Neural cell (in vitro differentiated cells): ENCODE data around the gene FARP1. TPM values are rescaled to one million over a fixed set of nuclear protein-coding genes. Genes with fewer than 3 reads are reported as not detected.

Experiments used
- H2AFZ ChIP-seq: fragments of 200-600, 300-800 bp; sonication (generic), shearing (Covaris generic); 2 replicates; pipeline ENCODE4 v1.6.0; 2014; ENCODE audit warnings: low read depth, mild to moderate bottlenecking, antibody characterized with exemption, low read length, moderate library complexity
- H3F3A ChIP-seq: fragments of 200-600 bp; shearing (Covaris generic); 2 replicates; pipeline ENCODE4 v1.6.1; 2016; ENCODE audit warnings: mild to moderate bottlenecking, moderate library complexity, mixed read lengths, antibody characterized with exemption, low read length; ENCODE audit not compliant: insufficient read depth, poor library complexity, severe bottlenecking
- H3K27ac ChIP-seq: fragments of 200-600, 300-800 bp; sonication (generic), shearing (Covaris generic); 2 replicates; pipeline ENCODE4 v1.5.1; 2014; ENCODE audit warnings: mild to moderate bottlenecking, low read length, moderate library complexity
- H3K27me3 ChIP-seq: fragments of 300-800, 200-600 bp; sonication (generic), shearing (Covaris generic); 2 replicates; pipeline ENCODE4 v1.6.0; 2014; ENCODE audit warnings: mild to moderate bottlenecking, low read depth, low read length, moderate library complexity; ENCODE audit not compliant: insufficient read depth
- H3K36me3 ChIP-seq: fragments of 300-800, 200-600 bp; sonication (generic), shearing (Covaris generic); 2 replicates; pipeline ENCODE4 v1.5.1; 2014; ENCODE audit warnings: mild to moderate bottlenecking, antibody characterized with exemption, low read length, moderate library complexity; ENCODE audit not compliant: insufficient read depth
- H3K4me2 ChIP-seq: fragments of 300-800, 200-600 bp; sonication (generic), shearing (Covaris generic); 2 replicates; pipeline ENCODE4 v1.6.0; 2014; ENCODE audit warnings: mild to moderate bottlenecking, low read length
- H3K4me3 ChIP-seq: fragments of 300-800, 200-600 bp; sonication (generic), shearing (Covaris generic); 2 replicates; pipeline ENCODE4 v1.5.1; 2014; ENCODE audit warnings: mild to moderate bottlenecking, low read length, moderate library complexity
- H3K79me2 ChIP-seq: fragments of 200-600 bp; shearing (Covaris generic); replicated peaks from 2 replicates; pipeline ENCODE4 v1.6.0; 2014; ENCODE audit warnings: mild to moderate bottlenecking, low read length, moderate library complexity; ENCODE audit not compliant: insufficient read depth
- H3K9ac ChIP-seq: fragments of 300-800, 200-600 bp; sonication (generic), shearing (Covaris generic); 2 replicates; pipeline ENCODE4 v1.6.1; 2016; ENCODE audit warnings: mild to moderate bottlenecking, low read length, mixed read lengths
- H3K9me2 ChIP-seq: fragments of 200-600 bp; shearing (Covaris generic); 2 replicates; pipeline ENCODE4 v1.6.1; 2016; ENCODE audit warnings: mild to moderate bottlenecking, low read length, mixed read lengths; ENCODE audit not compliant: insufficient read depth
- H3K9me3 ChIP-seq: fragments of 200-600, 300-800 bp; sonication (generic), shearing (Covaris generic); 2 replicates; pipeline ENCODE4 v1.6.1; 2016; ENCODE audit warnings: mild to moderate bottlenecking, mixed run types, low read length, moderate library complexity, mixed read lengths
- H4K20me1 ChIP-seq: fragments of 200-600 bp; shearing (Covaris generic); 2 replicates; pipeline ENCODE4 v1.6.1; 2016; ENCODE audit warnings: mild to moderate bottlenecking, mixed run types; ENCODE audit not compliant: insufficient read depth
- CTCF ChIP-seq: fragments of 450-650 bp; IDR thresholded peaks from 2 replicates; pipeline ENCODE4 v1.5.1; 2014; ENCODE audit warnings: antibody characterized with exemption, mild to moderate bottlenecking, moderate library complexity; ENCODE audit not compliant: poor library complexity, severe bottlenecking
- EP300 ChIP-seq: fragments of 450-650 bp; conservative IDR thresholded peaks from 2 replicates; pipeline ENCODE4 v1.6.1; 2014; ENCODE audit warnings: antibody characterized with exemption, mild to moderate bottlenecking, moderate library complexity; ENCODE audit not compliant: poor library complexity, severe bottlenecking
- EZH2 ChIP-seq: fragments of 200-600, 300-800 bp; shearing (Covaris generic), sonication (generic); IDR thresholded peaks from 2 replicates; pipeline ENCODE4 v1.6.1; 2014; ENCODE audit warnings: antibody characterized with exemption, low read length, borderline replicate concordance, mild to moderate bottlenecking; ENCODE audit not compliant: insufficient read depth, poor library complexity, severe bottlenecking
- MXI1 ChIP-seq: fragments of 450-650 bp; conservative IDR thresholded peaks from 2 replicates; pipeline ENCODE4 v1.6.1; 2014; ENCODE audit warnings: antibody characterized with exemption, mild to moderate bottlenecking; ENCODE audit not compliant: poor library complexity, severe bottlenecking
- POLR2AphosphoS5 ChIP-seq: IDR thresholded peaks from 2 replicates; pipeline ENCODE4 v1.6.1; 2012
- RAD21 ChIP-seq: fragments of 450-650 bp; conservative IDR thresholded peaks from 2 replicates; pipeline ENCODE4 v1.6.1; 2014; ENCODE audit warnings: antibody characterized with exemption, mild to moderate bottlenecking, moderate library complexity
- REST ChIP-seq: IDR thresholded peaks from 2 replicates; pipeline ENCODE4 v1.6.1; 2012; ENCODE audit warnings: borderline replicate concordance
- SMC3 ChIP-seq: fragments of 450-650 bp; conservative IDR thresholded peaks from 2 replicates; pipeline ENCODE4 v1.6.1; 2014; ENCODE audit warnings: antibody characterized with exemption, mild to moderate bottlenecking, moderate library complexity; ENCODE audit not compliant: poor library complexity
- TAF1 ChIP-seq: IDR thresholded peaks from 2 replicates; pipeline ENCODE4 v1.6.1; 2012; ENCODE audit warnings: low read depth
- polyA plus RNA-seq: library from polyadenylated mRNA; depleted of rRNA; stranded (reverse); fragments of >200 nt; gene quantifications from 2 replicates; pipeline ENCODE4 v1.2.3, GENCODE V29; 2014

The FARP1 gene
- polyA plus RNA-seq, 1 donor from 2014 or later, result 19.7 TPM

- Histone ChIP-seq H3K9me2 (no peaks in the 10 kb centered on the region), H3K27ac (no peak overlapping the region), H3K9me3 (no peaks in the 10 kb centered on the region), H3F3A (no peaks in the 10 kb centered on the region), H3K4me3 (no peak overlapping the region), H3K9ac (no peak overlapping the region), H2AFZ (no peak overlapping the region), H3K79me2 (no peaks in the 10 kb centered on the region), H3K4me2 (no peak overlapping the region), H3K36me3 (no peaks in the 10 kb centered on the region), H4K20me1 (no peaks in the 10 kb centered on the region), H3K27me3 (no peaks in the 10 kb centered on the region)
- no peak for TF ChIP-seq EP300
- TF ChIP-seq REST, result no peak
- TF ChIP-seq POLR2AphosphoS5, result no peak
- no peak for TF ChIP-seq MXI1
- TF ChIP-seq TAF1, result no peak
- no peak for TF ChIP-seq CTCF
- TF ChIP-seq RAD21, result no peak
- no peak for TF ChIP-seq EZH2
- no peak for TF ChIP-seq SMC3
Measured at GRCh38 chr13:98459171-98459681, 316.3 kb downstream of the FARP1 start.

- no peak overlapping the region for H2AFZ ChIP-seq
- no peaks in the 10 kb centered on the region for H3K9me2 ChIP-seq
- no peak for TF ChIP-seq MXI1
- no peak for TF ChIP-seq REST
- no peak for TF ChIP-seq CTCF
- no peak for TF ChIP-seq POLR2AphosphoS5
- TF ChIP-seq EP300, result no peak
- TF ChIP-seq RAD21, result no peak
- no peak for TF ChIP-seq EZH2
- no peak for TF ChIP-seq TAF1
- TF ChIP-seq SMC3, result no peak
- no peak overlapping the region for H3K4me3 ChIP-seq
- H3K9ac ChIP-seq, result no peak overlapping the region
- no peak overlapping the region for H3K27ac ChIP-seq
- no peaks in the 10 kb centered on the region for H3K36me3 ChIP-seq
- H3K27me3 ChIP-seq, result no peaks in the 10 kb centered on the region
- no peaks in the 10 kb centered on the region for H3F3A ChIP-seq
- H3K9me3 ChIP-seq, result no peaks in the 10 kb centered on the region
- H3K4me2 ChIP-seq, result no peak overlapping the region
- no peaks in the 10 kb centered on the region for H4K20me1 ChIP-seq
- no peaks in the 10 kb centered on the region for H3K79me2 ChIP-seq
Measured at GRCh38 chr13:98459721-98460370, 317.0 kb downstream of the FARP1 start.
